ENCODE data around the gene P3H2.

- TF ChIP-seq, protein P1, sequence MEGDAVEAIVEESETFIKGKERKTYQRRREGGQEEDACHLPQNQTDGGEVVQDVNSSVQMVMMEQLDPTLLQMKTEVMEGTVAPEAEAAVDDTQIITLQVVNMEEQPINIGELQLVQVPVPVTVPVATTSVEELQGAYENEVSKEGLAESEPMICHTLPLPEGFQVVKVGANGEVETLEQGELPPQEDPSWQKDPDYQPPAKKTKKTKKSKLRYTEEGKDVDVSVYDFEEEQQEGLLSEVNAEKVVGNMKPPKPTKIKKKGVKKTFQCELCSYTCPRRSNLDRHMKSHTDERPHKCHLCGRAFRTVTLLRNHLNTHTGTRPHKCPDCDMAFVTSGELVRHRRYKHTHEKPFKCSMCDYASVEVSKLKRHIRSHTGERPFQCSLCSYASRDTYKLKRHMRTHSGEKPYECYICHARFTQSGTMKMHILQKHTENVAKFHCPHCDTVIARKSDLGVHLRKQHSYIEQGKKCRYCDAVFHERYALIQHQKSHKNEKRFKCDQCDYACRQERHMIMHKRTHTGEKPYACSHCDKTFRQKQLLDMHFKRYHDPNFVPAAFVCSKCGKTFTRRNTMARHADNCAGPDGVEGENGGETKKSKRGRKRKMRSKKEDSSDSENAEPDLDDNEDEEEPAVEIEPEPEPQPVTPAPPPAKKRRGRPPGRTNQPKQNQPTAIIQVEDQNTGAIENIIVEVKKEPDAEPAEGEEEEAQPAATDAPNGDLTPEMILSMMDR (IDR thresholded peaks at IDR 0.05) = no peak
- no peak for TF ChIP-seq POLR2AphosphoS5 (IDR thresholded peaks at IDR 0.05)
- TF ChIP-seq POLR2A (IDR thresholded peaks at IDR 0.05; ENCODE audit: low read depth) = no peak
- no peak for TF ChIP-seq EP300 (IDR thresholded peaks at IDR 0.05)
These were observed 121.0 kb downstream of the P3H2 start for GRCh38 chr3:189999718-190000117.
